Measurements from ENCODE around the gene D2HGDH. TPM values are rescaled to one million over a fixed set of nuclear protein-coding genes. Genes with fewer than 3 reads are reported as not detected.

The D2HGDH gene
- total RNA-seq, 1 experiment from 2014 or later, result 131 TPM

DNA sequence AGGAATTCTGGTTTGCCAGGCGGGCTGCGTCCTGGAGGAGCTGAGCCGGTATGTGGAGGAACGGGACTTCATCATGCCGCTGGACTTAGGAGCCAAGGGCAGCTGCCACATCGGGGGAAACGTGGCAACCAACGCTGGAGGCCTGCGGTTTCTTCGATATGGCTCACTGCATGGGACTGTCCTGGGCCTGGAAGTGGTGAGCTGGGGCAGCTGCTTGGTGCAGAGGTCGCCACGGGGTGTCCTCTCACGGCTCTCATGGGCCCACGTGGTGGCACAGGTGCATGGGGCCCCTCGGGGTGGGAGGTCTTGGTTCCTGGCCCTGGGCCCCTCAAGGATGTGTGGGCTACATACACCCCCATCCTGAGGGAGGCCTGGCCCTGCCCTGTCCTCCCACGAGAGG, 9.2 kb downstream of the D2HGDH start:
- H3F3A ChIP-seq (ENCODE audit: insufficient read depth, low read depth), result no peaks in the 10 kb centered on the region
- H3K4me2 ChIP-seq, result no peak overlapping the region
- no peaks in the 10 kb centered on the region for H3K79me2 ChIP-seq (ENCODE audit: low read depth)
- no peaks in the 10 kb centered on the region for H3K27me3 ChIP-seq (ENCODE audit: insufficient read depth, low read depth)
- no peaks in the 10 kb centered on the region for H3K9me3 ChIP-seq (ENCODE audit: insufficient read depth, low read depth)
- TF ChIP-seq, protein P1, sequence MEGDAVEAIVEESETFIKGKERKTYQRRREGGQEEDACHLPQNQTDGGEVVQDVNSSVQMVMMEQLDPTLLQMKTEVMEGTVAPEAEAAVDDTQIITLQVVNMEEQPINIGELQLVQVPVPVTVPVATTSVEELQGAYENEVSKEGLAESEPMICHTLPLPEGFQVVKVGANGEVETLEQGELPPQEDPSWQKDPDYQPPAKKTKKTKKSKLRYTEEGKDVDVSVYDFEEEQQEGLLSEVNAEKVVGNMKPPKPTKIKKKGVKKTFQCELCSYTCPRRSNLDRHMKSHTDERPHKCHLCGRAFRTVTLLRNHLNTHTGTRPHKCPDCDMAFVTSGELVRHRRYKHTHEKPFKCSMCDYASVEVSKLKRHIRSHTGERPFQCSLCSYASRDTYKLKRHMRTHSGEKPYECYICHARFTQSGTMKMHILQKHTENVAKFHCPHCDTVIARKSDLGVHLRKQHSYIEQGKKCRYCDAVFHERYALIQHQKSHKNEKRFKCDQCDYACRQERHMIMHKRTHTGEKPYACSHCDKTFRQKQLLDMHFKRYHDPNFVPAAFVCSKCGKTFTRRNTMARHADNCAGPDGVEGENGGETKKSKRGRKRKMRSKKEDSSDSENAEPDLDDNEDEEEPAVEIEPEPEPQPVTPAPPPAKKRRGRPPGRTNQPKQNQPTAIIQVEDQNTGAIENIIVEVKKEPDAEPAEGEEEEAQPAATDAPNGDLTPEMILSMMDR (conservative IDR thresholded peaks at IDR 0.05), result no peak
- no peak for TF ChIP-seq EZH2 (IDR thresholded peaks at IDR 0.05; ENCODE audit: low read depth)
- H3K9me2 ChIP-seq (ENCODE audit: insufficient read depth), result no peaks in the 10 kb centered on the region
- H4K20me1 ChIP-seq (ENCODE audit: insufficient read depth), result peaks cover 29% of the 10 kb centered on the region
- ChIA-PET POLR2A (ENCODE audit: unreplicated experiment) (no interaction called here), CTCF (no interaction called here)
- H3K36me3 ChIP-seq (ENCODE audit: low read depth), result 0 out of 2 replicates have a peak, but pooled peaks cover 3% of the 10 kb centered on the region
- BruUV-seq (replicated peaks), result no TSS peak
- intact Hi-C loops (cut with micrococcal nuclease; ENCODE audit: unreplicated experiment), result no loop called here
- no peak for DNase-seq
- no peak overlapping the region for H3K27ac ChIP-seq
- no peak overlapping the region for H3K4me3 ChIP-seq
- H2AFZ ChIP-seq, result no peak overlapping the region
- no peaks in the 10 kb centered on the region for H3K4me1 ChIP-seq (replicated peaks; ENCODE audit: insufficient read depth)

DNA sequence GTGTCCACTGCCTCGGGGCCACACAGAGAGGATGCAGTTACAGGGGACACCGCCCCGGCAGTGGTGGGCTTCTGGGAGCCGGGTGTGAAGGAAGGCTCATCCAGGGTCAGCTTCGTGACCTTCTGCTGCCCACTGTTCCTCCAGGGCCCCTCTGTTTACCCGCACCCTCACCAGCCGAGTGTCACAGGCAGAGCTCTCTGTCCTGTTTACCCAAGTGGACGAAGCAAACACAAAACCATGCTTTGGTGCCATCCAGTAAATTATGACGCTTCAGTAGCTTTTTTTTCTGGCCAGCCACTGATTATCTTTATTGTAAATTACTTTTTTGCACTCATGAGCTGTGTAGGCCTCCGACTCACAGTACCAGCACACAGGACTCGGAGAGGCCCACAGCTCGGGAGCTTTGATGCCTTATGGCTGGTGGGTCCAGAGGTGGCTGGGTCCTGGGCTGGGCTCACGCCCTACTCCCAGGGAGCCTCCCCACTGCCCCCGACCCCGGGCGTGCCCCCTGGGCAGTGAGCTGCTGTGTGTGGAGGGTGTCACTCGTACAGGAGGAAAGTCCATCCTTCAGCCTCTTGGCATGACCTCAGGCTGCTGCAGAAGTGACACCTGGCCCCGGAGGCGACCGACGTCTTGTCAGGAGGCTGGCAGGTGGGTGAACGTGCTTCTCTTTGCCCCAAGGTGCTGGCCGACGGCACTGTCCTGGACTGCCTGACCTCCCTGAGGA, 9.8 kb downstream of the D2HGDH start:
- 0 out of 2 replicates have a peak, but pooled peaks cover 3% of the 10 kb centered on the region for H3K36me3 ChIP-seq (ENCODE audit: low read depth)
- no peak for DNase-seq
- H3K4me3 ChIP-seq, result no peak overlapping the region
- no peak overlapping the region for H2AFZ ChIP-seq
- H3K27ac ChIP-seq, result no peak overlapping the region
- no peaks in the 10 kb centered on the region for H3K9me3 ChIP-seq (ENCODE audit: insufficient read depth, low read depth)
- H3K79me2 ChIP-seq (ENCODE audit: low read depth), result no peaks in the 10 kb centered on the region
- POLR2A ChIA-PET (ENCODE audit: unreplicated experiment), result no interaction called here
- H3K27me3 ChIP-seq (ENCODE audit: insufficient read depth, low read depth), result no peaks in the 10 kb centered on the region
- H3F3A ChIP-seq (ENCODE audit: insufficient read depth, low read depth), result no peaks in the 10 kb centered on the region
- TF ChIP-seq, protein P1 (conservative IDR thresholded peaks at IDR 0.05), result no peak
- no peak for TF ChIP-seq EZH2 (IDR thresholded peaks at IDR 0.05; ENCODE audit: low read depth)
- intact Hi-C loops (cut with micrococcal nuclease; ENCODE audit: unreplicated experiment), result no loop called here
- H3K4me2 ChIP-seq, result no peak overlapping the region
- no peaks in the 10 kb centered on the region for H3K9me2 ChIP-seq (ENCODE audit: insufficient read depth)
- CTCF ChIA-PET, result no interaction called here
- H4K20me1 ChIP-seq (ENCODE audit: insufficient read depth), result peaks cover 29% of the 10 kb centered on the region
- no TSS peak for BruUV-seq (replicated peaks)
- H3K4me1 ChIP-seq (replicated peaks; ENCODE audit: insufficient read depth), result no peaks in the 10 kb centered on the region

DNA sequence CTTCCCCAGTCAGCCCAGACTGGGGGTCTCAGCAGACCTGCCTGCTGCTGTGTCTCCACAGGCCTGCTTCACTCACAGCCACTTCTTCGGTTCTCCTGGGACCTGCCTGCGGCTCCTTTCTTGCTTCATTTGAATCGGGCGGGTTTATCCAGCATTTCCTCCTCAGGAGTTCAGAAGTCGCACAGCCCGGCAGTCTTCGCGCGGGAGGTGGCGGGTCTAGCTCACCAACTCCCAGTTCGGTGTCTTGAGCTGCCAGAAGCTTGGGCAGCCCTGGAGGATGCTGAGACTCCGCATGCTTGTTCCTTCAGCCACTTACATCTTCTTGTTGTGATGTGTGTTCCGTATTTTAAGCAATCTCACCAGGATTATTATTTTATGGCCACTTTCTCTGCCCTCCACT, 10.8 kb downstream of the D2HGDH start:
- Histone ChIP-seq H2AFZ (no peak overlapping the region), H3K36me3 (ENCODE audit: low read depth) (0 out of 2 replicates have a peak, but pooled peaks cover 3% of the 10 kb centered on the region), H3K4me1 (replicated peaks; ENCODE audit: insufficient read depth) (no peaks in the 10 kb centered on the region), H3F3A (ENCODE audit: insufficient read depth, low read depth) (no peaks in the 10 kb centered on the region), H3K9me2 (ENCODE audit: insufficient read depth) (no peaks in the 10 kb centered on the region), H3K79me2 (ENCODE audit: low read depth) (no peaks in the 10 kb centered on the region), H3K9me3 (ENCODE audit: insufficient read depth, low read depth) (no peaks in the 10 kb centered on the region), H4K20me1 (ENCODE audit: insufficient read depth) (peaks cover 22% of the 10 kb centered on the region), H3K27ac (no peak overlapping the region), H3K27me3 (ENCODE audit: insufficient read depth, low read depth) (no peaks in the 10 kb centered on the region), H3K4me3 (no peak overlapping the region), H3K4me2 (no peak overlapping the region)
- DNase-seq, result no peak
- ChIA-PET POLR2A (ENCODE audit: unreplicated experiment) (interaction anchor here (0.7 kb wide), 1 partner anchor 17 kb away, joined by 3 read pairs; no protein-coding TSS in a partner anchor), CTCF (no interaction called here)
- intact Hi-C loops (cut with micrococcal nuclease; ENCODE audit: unreplicated experiment), result no loop called here
- no peak for TF ChIP-seq EZH2 (IDR thresholded peaks at IDR 0.05; ENCODE audit: low read depth)
- TF ChIP-seq, protein P1 (conservative IDR thresholded peaks at IDR 0.05), result no peak
- BruUV-seq (replicated peaks), result no TSS peak
